Stimulated activated CD8-positive, alpha-beta memory T cell treated with anti-CD3 and anti-CD28 coated beads, Interleukin-4, amount 100 ng/mL, for 48 hours (primary cell): ENCODE data around the gene SLC25A18.
"Not testable (repeated sequence)": the region's sequence is repeated elsewhere in the genome, so short reads cannot be mapped to it uniquely, and the experiment has no call there.

Experiments used
- DNase-seq: peaks from one replicate; pipeline ENCODE4 v3.0.0-alpha.2; 2020

Gene SLC25A18

DNA sequence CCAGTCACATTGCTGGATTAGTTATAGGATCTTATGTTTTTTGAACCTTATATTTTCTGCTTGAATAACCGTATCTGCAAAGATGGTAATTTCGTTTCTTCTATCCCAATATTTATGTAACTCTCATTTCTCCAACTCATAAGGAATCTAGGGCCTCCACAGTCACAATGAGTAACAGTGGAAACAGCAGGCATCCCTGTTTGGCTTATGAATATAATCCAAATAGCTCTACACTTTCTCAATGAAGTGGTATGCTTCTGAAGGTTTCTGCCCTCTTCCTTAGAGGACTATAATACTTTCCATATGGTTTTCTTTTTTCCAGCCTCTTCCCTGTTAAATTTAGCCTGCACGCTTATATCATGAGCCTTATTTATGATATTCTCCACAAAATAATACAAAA, 48.8 kb downstream of the SLC25A18 start:
- no peak for DNase-seq

- DNase-seq: no peak
Observed at GRCh38 chr22:17613280-17613679, 50.0 kb downstream of the SLC25A18 start.

DNA sequence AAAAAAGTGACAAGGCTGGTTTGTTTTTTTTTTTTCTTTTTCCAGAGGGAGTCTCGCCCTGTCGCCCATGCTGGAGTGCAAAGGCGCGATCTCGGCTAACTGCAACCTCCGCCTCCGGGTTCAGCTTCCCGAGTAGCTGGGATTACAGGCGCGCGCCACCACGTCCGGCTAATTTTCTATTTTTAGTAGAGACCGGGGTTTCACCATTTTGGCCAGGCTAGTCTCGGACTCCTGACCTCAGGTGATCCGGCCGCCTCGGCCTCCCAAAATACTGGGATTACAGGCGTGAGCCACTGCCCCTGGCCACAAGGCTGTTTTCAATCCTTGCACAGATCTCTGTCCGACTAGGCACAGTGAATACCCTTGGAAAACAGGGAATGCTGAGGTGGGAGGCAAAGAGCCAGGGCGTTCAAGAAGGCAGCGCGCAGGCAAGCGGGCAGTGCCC, 64.7 kb downstream of the SLC25A18 start:
- DNase-seq: no peak

DNA sequence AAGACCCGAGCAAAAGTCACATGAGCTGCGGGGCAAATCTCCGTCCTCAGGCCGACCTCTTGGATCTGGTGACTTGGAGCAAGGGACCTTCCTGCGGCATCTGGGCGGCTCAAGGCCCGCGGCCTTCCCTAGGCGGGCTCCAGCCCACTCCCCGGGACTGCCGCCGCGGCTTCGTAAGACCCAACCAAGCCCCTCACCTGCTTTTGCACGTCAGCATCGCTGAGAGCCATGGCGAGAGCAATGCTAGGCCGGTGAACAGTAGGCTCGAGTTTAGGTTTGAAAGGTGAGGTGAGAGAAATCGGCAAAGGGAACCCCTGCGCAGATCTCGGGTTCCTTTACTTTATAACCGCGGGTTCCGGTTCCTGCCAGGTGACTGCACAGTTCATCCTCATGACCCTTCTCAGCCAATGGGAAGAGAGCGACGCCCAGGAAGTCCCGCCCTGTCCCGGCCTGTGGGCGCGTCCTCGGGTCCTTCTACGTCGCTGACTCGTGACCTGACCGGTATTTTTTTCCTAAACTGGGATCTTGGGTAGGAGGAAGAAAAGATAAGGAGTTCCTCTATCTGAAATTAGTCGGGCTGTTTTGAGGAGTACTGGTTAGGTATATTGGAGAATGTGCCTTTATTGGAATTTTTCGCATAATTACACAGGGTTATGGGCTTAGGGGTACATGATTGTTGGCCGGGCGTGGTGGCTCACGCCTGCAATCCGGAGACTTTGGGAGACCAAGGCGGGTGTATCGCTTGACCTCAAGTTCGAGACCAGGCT, 65.3 kb downstream of the SLC25A18 start, which contains the start of gene ATP6V1E1:
TSS of gene ATP6V1E1 (minus strand) at position 344 of the 767 bp plus-strand sequence. CDS start at position 230, 114 bp downstream.
- peak; percentile 96 for DNase-seq

GRCh38 chr22:17629173-17629489, 65.8 kb downstream of the SLC25A18 start:
- DNase-seq: no peak

GRCh38 chr22:17629641-17630040, 66.3 kb downstream of the SLC25A18 start:
- no peak for DNase-seq

DNA sequence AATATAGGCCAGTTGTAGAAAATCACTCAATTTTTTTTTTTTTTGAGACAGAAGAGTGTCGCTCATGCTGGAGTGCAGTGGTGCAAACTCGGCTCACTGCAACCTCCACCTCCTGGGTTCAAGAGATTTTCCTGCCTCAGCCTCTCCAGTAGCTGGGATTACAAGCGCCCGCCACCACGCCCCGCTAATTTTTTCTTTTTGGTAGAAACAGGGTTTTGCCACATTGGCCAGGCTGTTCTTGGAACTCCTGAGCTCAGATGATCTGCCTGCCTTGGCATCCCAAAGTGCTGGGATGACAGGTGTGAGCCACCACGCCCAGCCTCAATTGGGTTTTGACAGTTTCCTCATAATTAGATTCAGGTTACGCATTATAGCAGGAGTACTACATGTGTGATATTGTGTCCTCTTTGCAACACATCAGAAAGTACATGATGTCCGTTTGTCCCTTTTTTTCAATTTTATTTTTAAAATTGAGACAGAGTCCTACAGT, 67.8 kb downstream of the SLC25A18 start:
- no peak for DNase-seq

DNA sequence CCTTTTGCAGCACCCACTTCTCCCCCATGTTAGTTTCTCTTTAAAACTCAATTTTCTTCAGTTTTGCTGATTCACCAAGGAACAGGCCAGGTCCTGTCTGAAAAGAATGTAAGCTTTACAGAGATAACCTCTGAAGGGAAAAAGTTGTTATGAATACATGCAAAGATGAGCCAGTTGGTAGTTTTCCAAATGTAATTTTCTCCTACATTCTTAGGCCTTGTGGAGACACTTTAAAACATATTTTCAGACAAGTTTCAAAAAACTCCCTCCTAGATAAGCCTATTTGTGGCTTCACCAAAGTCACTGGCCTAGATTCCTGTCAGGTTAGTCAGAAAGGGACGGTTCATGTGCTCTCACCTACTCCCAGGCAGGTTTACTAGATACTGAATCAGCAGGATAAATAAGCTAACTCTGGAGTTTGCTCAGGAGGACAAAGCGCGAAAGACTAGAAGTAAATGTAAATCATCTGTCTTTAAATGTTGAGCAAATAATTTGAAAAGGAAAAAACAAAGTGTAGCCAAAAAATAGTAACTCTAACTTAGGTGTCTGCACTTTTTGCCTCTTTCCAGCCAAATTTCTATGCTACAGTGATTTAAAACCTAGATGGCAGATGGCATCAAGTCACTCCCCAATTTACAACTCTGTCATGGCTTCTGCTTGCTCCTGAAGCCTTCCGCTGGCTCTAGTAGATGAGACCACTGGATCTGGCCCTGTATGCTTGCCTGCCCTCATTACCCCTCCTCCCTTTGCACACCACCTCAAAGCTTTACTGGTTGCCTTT, 70.1 kb downstream of the SLC25A18 start:
- DNase-seq: no peak

DNA sequence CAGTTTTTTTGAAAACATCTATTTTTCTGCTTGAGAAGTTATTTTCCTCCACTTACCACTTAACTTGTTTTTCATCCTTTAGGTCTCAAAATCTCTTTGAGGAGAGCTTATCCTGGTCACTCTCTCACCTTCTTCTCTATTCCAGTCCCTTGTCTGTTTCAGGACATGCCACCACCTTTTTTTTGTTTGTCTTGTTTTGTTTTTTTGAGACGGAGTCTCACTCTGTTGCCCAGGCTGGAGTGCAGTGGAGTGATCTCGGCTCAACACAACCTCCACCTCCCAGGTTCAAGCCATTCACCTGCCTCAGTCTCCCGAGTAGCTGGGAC, 70.7 kb downstream of the SLC25A18 start:
- no peak for DNase-seq

- DNase-seq: no peak
Observed at GRCh38 chr22:17634696-17635095, 71.4 kb downstream of the SLC25A18 start.

GRCh38 chr22:17636850-17637249, 73.6 kb downstream of the SLC25A18 start:
- DNase-seq: not testable (repeated sequence)

GRCh38 chr22:17637490-17638181, 74.3 kb downstream of the SLC25A18 start:
- no peak for DNase-seq

DNA sequence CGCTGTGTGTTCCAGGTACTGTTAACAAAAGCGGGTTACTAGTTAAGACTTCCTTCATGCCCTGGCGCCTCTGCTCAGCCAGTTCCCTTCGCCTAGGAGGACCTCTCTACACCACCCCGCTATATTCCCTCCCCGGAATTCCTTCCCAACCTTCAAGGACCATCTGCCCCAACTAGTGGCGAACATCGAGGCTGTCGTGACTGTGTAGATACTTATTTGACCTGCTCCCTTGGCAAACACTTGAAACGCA, 74.8 kb downstream of the SLC25A18 start:
- no peak for DNase-seq

DNA sequence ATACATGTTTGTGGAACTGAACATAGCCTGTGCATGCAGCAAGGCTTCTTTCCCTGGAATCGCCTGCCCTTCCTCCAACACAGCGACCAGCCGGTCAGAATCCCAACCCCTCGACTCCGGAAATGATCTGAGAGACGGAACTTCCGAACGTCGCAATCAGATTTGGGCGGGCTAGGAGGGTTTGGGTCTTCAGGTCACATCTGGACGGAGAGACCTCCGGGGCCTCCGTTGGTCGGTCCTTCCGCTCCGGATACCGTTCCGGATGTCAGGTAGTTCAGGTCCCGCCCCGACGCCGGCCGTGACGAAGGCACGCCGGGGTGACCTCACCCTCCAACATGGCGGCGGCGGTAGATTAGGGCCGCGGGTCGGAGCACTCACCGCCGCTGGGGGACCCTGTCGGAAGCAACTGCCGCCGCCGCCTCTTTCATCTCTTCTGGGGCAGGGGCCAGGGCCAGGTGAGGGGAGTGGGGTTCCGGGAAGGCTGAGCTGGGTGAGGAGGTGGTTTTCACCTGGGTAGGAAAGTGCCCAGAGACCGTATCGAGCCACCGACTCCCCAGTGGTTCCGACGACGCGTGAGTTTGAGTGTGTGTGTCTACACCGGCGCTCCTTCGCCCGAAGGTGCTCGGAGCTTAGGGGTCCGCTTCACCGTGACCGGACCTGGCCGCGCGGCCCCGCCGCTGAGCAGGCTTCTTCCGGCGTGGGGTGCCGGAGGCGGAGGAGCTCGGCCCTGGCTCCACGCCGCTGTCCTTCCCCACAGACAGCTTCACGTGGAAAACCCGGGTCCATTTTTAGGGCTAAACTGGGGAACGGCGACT, 75.3 kb downstream of the SLC25A18 start, which contains the start of gene BCL2L13:
TSS of gene BCL2L13 (plus strand) at position 326 of the 815 bp plus-strand sequence. CDS start 16,955 bp downstream, outside the sequence.
- peak; percentile 92 for DNase-seq

GRCh38 chr22:17639247-17639741, 76.0 kb downstream of the SLC25A18 start:
- no peak for DNase-seq
